Measurements from ENCODE around the gene SLC35D1.

- no peak for TF ChIP-seq EZH2 (IDR thresholded peaks at IDR 0.05; ENCODE audit: borderline replicate concordance, low read depth, low read length, poor library complexity, severe bottlenecking)
- no peak for TF ChIP-seq CTCF (conservative IDR thresholded peaks at IDR 0.05; ENCODE audit: low read depth, low read length)
Observed at GRCh38 chr1:66954208-66954607, 99.7 kb downstream of the SLC35D1 start.

Measured in A673 (cell line).